Measurements from ENCODE around the gene KRTAP7-1.

The KRTAP7-1 gene

DNA sequence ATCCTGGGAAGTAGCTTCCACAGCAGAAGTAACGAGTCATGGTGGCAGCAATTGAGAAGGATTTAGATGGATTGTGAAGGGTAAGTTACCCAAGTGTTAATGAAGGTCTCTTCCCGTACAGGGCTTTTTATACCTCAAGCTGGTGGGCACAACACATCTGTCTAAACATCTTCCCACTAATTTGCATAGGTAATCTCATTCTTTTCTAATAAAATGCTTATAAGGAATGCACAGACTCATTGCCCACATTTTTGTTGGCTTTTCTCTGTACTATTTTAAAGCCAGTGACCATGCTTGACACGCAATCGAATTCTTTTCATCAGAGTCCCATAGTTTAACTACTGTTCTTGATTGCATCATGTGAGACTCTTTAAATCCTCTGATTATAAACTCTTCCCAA lies at the start of gene KRTAP7-1:
Gene KRTAP7-1, minus strand, starts transcription at position 101 of the 400 bp plus-strand sequence. Its CDS starts 61 bp downstream, at position 40.
- DNase-seq (ENCODE audit: low read depth in 2 of 2, low spot score in 1 of 2), result no peak

DNA sequence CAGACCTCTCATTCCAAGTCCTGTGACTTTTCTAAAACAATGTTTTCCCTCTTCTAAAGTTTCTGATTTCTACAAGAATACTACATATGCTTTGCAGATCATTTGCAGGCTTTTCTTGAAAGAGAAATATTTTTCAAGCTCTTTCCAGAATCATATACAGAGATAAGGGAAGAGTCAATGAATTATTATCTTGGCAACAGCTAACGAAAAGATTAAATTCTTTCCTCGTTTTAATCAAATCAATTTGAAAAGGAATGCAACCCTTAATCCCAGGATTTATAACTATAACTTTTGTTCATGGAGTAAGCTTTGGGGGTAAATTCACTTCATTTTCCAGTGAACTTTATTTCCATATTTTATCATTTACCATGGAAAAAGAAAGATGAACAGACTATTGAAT lies 45.0 kb upstream of the KRTAP7-1 start:
- no peak for DNase-seq (ENCODE audit: low read depth in 2 of 2, low spot score in 1 of 2)

DNA sequence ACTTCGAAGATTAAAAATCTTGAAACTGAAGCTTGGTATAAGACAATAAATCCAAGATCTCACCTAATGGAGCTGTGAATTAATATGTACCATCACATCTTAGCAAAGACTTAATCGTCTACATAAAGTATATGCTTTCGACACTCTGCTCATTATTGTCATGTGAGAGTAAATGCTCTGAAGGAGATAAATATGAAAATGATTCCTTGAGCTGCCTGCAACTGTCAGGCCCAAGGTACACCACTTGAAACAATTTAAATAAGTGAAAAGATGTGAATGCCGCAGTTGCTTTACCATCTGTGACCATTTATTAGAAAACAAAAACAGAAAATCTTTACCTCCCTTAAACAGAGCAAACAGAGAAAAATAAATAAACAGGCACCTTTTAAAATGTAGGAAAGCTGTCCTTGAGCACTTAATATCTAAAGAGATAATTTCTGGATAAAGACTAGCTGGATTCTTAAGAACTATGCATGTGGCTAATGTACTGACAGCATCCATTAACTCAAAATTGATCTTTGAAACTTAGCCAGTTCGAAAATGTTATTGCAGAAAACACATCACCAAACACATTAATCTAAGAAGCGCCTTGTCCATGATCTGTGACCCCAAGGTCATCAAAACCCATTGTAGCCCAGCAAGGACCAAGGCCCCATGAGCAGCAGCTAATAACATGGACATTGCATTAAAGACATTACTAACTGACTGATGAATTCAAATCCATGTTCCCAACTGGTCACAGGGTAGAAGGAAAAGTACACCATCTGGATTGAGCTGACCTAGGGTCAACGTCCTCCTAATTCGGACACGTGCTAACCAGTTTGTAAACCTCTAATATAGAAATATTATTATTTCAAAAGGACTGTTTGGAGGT lies 18.3 kb upstream of the KRTAP7-1 start:
- DNase-seq (ENCODE audit: low read depth in 2 of 2, low spot score in 1 of 2), result no peak

DNA sequence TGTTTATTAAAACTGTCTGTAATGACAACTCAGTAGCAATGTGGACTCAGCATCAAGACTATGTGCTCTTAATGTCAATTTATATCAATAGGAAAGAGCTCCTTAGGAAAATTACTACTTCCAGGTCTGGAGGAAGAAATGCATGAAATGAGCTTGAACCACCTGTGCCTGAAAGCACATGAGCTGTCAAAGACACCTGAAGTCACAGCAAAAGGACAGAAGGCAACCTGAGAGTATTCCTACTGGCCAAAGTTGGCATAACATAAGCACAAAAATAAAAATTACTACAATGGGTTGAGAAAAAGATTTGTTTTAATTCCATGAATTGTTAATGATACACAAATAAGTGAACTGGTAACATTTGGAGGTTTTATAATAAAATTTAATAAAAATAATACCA lies 13.4 kb upstream of the KRTAP7-1 start:
- DNase-seq (ENCODE audit: low read depth in 2 of 2, low spot score in 1 of 2), result no peak

DNA sequence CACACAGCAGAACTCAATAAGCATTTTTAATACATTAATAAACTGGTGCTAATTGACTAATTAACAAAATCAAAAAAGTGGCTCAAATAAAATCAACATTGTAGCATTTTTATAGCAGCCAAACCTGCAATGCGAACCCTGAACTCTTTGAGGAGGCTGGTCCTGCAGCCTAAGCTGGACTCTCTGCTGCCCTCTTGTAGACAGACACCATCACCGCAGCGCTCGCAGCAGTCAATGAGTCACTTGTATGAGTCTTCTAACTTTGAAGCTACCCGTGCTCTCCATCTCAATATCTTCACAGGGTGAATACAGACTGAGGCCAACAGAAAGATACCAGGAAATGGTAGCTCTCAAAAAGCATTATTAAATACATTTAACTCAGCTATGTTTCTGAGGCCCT lies 9.7 kb upstream of the KRTAP7-1 start:
- no peak for DNase-seq (ENCODE audit: low read depth in 2 of 2, low spot score in 1 of 2)

GRCh38 chr21:30838536-30838935 lies 9.0 kb upstream of the KRTAP7-1 start:
- no peak for DNase-seq (ENCODE audit: low read depth in 2 of 2, low spot score in 1 of 2)

- DNase-seq (ENCODE audit: low read depth in 2 of 2, low spot score in 1 of 2), result no peak
These were observed 1.7 kb upstream of the KRTAP7-1 start for GRCh38 chr21:30831194-30831765.

GRCh38 chr21:30818837-30819610 lies 10.5 kb downstream of the KRTAP7-1 start:
- no peak for DNase-seq (ENCODE audit: low read depth in 2 of 2, low spot score in 1 of 2)

DNA sequence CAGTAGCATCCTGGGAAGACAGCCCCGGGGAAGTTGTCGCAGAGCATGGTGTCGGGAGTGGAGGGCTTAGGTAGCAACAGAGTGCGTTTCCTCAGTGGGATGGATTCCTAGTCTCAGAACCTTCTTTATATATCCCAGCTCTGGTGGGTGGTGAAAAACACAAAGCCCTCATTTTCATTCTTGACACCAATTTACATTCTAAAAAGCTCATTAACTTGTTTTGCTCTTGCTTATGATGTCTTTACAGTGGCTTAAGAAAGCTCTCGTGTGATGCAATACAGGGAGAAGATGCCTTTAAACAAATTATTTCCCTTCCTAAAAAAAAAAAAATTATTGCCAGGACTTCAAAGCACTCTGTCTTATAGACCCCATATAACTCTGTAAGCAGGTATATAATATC lies 16.4 kb downstream of the KRTAP7-1 start, which contains the start of gene KRTAP8-1:
Gene KRTAP8-1, minus strand, starts transcription at position 101 of the 400 bp plus-strand sequence. Its CDS starts 54 bp downstream, at position 47.
- DNase-seq (ENCODE audit: low read depth in 2 of 2, low spot score in 1 of 2), result no peak

DNA sequence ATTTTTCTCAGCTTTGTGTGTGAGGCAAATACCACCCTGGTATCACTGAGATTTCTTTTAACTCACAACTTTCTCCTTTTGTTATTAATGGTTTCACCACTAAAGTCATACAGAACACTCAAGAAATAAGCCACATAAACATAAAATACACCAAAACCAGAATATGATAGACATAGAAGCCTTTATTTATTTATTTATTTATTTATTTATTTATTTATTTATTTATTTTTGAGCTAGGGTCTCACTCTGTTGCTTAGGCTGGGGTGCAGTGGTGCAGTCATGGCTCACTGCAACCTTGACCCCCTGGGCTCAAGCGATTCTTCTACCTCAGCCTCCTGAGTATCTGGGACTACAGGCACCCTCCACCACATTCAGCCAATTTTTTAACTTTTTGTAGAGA lies 29.0 kb downstream of the KRTAP7-1 start:
- DNase-seq (ENCODE audit: low read depth in 2 of 2, low spot score in 1 of 2), result no peak

GRCh38 chr21:30793581-30794314 lies 35.8 kb downstream of the KRTAP7-1 start:
- DNase-seq (ENCODE audit: low read depth in 2 of 2, low spot score in 1 of 2), result no peak

DNA sequence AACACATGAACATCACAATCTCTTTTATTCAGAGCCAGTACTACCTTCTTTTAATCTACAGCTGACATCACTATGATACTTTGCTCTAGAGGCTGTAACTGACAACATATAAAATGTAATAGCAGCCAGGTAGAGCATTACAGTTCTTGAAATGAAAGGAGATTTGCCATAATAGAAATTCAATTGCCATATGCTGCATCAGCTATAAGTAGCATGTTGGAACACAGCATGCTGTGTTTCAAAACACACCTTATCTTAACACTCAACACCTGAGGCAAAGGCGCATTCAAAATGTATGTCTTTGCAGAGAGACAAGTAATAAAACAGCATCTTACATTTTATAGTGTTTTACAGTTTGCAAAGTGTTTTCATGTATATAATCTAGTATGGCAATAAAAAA lies 50.3 kb downstream of the KRTAP7-1 start:
- DNase-seq (ENCODE audit: low read depth in 2 of 2, low spot score in 1 of 2), result no peak

Data from stimulated activated CD8-positive, alpha-beta memory T cell treated with anti-CD3 and anti-CD28 coated beads, Interleukin-4, amount 100 ng/mL, for 1 hour (primary cell).